GM19193 (cell line): ENCODE results near the gene DOP1A.

ENCODE experiments used
- POLR2A ChIP-seq: IDR thresholded peaks from 4 replicates; pipeline ENCODE4 v1.6.1; 2011; ENCODE audit not compliant: insufficient read depth, insufficient read length; ENCODE audit errors: extremely low read depth

Gene DOP1A

DNA sequence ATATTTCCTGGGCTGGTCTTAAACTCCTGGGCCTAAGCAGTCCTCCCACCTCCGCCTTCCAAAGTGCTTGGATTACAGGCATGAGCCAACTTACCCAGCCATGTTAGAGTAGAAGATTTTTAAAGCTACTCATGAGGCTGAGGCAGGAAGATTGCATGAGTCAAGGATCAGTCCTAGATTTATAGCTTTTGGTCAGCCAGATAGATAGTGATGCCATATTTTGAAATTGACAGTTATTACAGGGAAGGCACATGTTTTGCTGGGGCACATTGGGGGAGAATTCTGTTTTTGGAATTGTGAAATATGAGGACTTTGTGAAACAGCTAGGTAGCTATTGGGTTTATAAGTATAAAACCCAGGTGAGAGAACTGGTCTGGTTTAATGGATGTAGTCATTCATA is 40.9 kb downstream of the DOP1A start:
- no peak for TF ChIP-seq POLR2A

DNA sequence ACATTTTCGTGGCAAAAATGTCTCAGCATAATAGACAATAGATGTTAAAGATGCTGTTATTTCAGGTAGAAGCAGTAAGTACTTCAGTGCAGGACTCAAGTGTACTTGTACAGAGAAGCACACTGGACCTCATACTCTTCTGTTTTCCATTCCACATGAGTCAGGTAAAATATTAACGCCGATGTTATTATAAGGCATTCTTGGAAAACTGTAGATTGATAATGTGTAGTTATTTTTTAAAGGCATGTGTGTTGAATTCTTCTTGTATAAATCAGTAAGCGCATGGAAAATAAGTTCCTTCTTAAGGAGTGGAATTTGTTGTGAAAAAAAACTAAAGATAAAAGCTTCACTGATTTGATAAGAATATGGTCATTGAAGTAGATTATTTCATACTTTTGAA is 45.8 kb downstream of the DOP1A start:
- TF ChIP-seq POLR2A: no peak

DNA sequence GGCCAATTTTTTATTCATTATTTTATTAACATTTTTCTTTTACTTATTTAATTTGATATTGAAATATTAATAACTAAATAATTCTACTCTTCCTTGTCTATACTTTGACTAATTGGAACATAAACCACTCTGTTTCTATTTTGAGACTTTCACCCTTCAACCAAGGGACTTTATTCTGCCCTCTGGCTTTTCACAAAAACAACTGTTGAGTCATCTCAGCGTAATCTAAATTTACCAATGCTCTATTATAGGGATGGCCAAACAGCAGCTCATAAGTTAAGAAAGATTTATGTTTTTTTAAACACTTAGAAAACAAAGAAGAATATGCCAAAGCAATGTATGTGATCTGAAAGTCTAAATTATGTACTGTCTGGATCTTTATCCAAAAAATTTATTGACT is 46.7 kb downstream of the DOP1A start:
- no peak for TF ChIP-seq POLR2A

DNA sequence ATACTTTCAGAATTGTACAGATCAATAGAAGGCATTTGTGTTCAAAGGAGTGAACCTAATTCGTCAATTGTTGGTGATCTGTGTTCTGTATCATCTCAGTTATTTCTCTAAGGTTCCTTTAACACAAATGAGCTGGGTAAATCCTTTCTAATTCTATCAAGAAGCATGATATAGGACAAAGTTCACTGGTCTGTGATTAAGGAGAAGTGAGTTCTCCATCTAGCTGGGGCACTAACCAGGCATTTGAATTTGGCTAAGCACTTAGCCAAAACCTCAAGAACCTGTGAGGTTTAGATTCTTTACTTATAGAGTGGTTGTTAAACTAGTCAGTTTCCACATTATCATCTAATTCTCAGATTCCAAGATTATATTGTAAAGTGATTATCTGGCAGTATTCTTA is 50.3 kb downstream of the DOP1A start:
- no peak for TF ChIP-seq POLR2A

DNA sequence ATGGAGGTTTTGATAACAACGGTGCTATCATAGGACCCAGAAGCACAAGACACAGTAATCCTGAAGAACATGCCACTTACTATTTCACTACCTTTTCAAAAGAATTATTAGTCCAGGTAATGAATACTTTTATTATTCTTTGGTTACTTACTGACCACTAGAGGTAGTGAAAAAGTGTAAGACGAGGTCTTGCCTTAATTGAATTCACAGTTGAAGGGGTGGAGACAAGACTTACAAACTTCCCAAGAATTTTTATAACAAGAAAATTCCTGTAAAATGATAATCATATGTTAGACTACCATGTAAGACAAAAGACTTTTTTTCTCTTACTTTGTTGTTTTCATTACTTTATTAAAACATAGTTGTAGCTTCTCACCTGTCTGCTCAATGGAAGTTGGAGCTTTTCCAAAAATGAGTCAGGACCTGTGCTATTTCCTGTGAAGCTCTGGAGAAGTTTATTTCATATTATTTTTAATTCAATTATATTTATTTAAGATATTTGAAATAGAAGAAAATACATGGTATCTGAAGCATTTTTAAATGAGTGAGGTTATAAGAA is 52.4 kb downstream of the DOP1A start:
- no peak for TF ChIP-seq POLR2A

DNA sequence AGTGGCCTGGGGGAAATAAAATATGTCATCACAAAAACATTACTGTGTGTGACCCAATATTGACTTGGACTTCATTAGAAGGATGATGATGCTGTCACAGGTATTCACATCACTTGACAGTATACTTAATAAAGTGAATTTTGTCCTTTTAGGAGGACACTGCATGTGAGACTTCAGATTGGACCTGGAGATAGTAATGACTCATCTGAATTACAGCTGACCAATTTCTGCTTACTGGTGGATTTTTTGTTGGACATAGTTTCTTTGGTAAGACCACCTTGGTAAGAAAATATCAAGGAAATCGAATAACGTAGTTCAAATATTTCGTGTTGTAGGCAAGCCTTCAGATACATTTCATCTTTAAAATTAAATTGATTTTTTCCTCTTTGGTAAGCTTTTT is 57.1 kb downstream of the DOP1A start:
- no peak for TF ChIP-seq POLR2A

DNA sequence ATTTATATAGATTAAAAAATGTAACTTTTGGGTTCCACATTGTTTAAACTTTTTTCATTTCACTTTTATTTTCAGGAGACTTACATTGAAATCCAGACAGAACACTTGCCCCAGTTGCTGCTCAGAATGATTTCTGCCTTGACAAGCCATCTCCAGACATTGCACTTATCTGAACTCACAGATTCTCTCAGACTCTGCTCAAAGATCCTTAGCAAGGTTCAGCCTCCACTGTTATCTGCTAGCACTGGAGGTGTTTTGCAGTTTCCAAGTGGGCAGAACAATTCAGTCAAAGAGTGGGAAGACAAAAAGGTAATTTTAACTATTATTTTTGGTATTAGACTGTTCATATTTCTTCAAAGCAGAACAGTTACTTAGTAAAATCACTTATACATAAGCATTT is 58.0 kb downstream of the DOP1A start:
- no peak for TF ChIP-seq POLR2A

DNA sequence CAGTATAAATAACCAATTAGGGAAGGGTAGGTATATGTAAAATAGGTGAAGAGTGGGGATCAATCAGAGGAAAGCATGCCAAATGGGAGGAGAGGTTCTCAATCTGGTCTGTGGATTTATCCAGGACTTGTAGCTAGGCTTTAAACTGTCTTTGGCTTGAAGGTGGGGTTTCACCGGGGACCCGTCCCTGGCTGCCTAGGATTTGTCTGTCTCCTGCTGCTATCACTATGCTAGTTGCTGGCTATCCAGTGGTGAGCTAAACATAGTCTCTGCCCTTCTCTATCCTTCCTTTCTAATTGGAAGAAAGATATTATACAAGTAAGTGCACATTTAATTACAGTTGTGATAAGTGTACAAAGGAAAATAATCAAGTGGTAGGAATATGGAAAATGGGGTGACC is 58.8 kb downstream of the DOP1A start:
- no peak for TF ChIP-seq POLR2A

DNA sequence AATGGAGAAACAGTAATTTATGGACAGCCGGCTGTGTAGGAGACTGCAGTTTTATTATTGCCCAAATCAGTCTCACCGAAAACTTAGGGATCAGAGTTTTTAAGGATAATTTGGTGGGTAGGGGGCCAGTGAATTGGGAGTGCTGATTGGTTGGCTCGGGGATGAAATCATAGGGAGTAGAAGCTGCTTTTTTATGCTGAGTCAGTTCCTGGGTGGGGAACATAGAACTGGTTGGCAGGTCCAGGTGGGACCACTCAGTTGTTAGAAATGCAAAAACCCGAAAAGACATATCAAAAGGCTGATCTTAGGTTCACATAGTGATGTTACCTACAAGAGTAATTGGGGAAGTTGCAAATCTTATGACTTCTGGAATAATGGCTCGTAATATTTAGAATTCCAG is 59.3 kb downstream of the DOP1A start:
- no peak for TF ChIP-seq POLR2A

DNA sequence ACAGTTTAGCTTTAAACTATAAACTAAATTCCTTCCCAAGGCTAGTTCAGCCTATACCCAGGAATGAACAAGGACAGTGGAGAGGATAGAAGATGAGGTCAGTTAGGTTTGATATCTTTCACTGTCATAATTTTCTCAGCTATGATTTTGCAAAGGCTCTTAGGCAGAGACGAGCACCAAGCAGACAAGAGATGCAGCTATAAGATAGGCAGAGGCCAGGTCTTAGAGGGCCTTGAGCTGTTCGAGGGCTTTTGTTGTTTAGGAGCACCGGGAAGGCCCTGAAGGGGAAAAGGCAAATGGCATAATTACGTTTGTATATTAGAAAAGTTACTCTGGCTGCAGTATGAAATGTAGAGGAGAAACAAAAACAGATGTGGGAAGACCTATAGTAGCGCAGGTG is 59.8 kb downstream of the DOP1A start:
- no peak for TF ChIP-seq POLR2A

DNA sequence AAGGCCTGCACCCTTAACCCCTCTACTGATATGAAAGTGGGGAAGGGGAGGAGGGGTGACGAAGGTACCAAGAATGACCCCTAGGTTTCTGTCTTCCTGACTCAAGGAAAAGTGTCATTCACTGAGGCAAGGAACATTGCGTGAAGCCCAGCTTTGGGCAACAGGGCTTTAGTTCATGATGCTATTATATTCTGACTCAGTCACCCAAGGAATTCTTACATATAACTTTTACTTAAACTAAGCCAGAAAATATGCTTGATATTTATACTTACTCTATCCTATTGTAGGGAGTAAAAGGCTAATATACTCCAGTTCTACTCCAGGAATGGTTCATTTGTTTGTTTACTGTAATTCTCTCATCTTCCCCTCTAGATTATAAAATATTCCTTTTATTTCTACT is 60.5 kb downstream of the DOP1A start:
- no peak for TF ChIP-seq POLR2A

DNA sequence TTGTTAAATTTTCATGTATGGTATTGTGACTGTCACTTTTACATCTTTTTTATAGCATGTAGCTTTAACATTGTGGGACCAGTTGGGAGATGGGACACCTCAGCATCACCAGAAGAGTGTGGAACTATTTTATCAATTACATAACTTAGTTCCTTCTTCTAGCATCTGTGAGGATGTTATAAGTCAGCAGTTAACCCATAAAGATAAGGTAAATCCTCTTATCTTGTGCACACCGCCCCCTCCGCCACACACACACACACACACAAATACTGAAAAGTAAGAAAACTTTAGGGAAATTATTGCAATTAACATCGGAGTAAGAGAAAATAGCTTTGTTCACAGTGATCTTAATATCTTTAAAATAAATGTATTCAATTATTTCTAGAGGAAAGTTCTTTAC is 64.7 kb downstream of the DOP1A start:
- no peak for TF ChIP-seq POLR2A

DNA sequence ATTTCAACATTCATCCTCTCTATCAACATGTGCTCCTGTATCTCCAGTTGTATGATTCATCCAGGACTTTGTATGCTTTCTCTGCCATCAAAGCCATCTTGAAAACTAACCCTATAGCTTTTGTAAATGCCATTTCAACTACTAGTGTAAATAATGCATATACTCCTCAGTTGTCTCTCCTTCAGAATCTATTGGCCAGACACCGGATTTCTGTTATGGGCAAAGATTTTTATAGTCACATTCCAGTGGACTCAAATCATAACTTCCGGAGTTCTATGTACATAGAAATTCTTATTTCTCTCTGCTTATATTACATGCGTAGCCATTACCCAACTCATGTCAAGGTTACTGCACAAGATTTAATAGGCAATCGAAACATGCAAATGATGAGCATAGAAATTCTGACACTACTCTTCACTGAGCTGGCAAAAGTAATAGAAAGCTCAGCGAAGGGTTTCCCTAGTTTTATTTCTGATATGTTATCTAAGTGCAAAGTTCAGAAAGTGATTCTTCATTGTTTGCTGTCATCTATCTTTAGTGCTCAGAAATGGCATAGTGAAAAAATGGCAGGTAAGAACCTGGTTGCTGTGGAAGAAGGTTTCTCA is 70.7 kb downstream of the DOP1A start:
- TF ChIP-seq POLR2A: no peak

DNA sequence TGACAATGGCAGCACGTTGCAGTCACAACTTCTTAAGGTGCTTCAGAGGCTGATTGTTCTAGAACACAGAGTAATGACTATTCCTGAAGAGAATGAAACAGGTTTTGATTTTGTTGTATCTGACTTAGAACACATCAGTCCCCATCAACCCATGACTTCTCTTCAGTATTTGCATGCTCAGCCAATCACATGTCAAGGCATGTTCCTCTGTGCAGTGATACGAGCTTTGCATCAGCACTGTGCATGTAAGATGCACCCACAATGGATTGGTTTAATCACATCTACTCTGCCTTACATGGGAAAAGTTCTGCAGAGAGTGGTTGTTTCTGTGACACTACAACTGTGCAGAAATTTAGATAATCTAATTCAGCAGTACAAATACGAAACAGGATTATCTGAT is 71.3 kb downstream of the DOP1A start:
- no peak for TF ChIP-seq POLR2A

DNA sequence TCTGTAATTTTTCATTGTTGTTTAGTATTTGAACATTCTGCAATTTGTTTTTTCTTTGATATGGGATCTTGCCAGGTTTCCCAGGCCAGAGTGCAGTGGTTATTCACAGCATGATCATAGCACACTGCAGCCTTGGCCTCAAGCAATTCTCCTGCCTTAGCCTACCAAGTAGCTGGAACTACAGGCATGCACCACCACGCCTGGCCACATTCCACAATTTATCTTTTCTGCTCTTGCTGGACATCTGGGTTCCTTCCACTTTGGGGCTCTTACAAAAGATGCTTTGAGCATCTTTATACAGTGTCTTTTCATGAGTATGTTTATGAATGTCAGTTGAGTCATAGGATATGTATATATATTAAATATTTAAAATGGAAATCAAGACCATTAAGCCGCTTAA is 83.6 kb downstream of the DOP1A start:
- no peak for TF ChIP-seq POLR2A

DNA sequence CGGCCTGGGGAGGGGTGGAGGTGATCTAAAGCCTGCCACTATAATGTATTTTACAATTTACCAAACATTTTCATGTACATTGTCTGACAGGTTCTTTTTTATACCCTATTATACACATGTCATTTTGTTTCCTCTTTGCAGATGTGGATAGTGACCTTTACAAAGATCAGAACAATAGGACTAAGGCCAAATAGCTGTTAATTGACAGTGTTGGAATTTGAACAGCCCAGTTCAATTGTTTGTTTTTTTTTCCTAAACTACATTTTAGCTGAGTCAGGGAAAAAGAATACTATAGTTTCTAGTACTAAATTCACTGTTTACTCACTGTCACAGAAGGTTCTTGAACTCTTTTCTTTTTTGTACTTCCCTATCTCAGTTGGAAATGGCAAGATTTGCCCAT is 85.4 kb downstream of the DOP1A start:
- TF ChIP-seq POLR2A: no peak
